GM21367 (cell line): ENCODE data around the gene DPP6.
"Not testable (repeated sequence)": the region's sequence is repeated elsewhere in the genome, so short reads cannot be mapped to it uniquely, and the experiment has no call there.

ENCODE experiments used
- ATAC-seq: cut with Tn5 transposase; IDR thresholded peaks from one replicate; pipeline ENCODE4 v1.9.1; 2021; ENCODE audit not compliant: unreplicated experiment

DPP6 gene

GRCh38 chr7:154146707-154147038 lies 94.5 kb downstream of the DPP6 start:
- not testable (repeated sequence) for ATAC-seq

GRCh38 chr7:154148791-154149516 lies 96.8 kb downstream of the DPP6 start:
- not testable (repeated sequence) for ATAC-seq

- ATAC-seq: not testable (repeated sequence)
These were observed 98.5 kb downstream of the DPP6 start for GRCh38 chr7:154150656-154151055.

GRCh38 chr7:154151306-154151705 lies 99.1 kb downstream of the DPP6 start:
- ATAC-seq: not testable (repeated sequence)

GRCh38 chr7:154155928-154156327 lies 103.7 kb downstream of the DPP6 start:
- ATAC-seq: not testable (repeated sequence)

GRCh38 chr7:154162921-154163320 lies 110.7 kb downstream of the DPP6 start:
- ATAC-seq: not testable (repeated sequence)

- not testable (repeated sequence) for ATAC-seq
These were observed 111.4 kb downstream of the DPP6 start for GRCh38 chr7:154163642-154164041.

- ATAC-seq: no peak
These were observed 114.9 kb downstream of the DPP6 start for GRCh38 chr7:154167051-154167450.

- no peak for ATAC-seq
These were observed 115.6 kb downstream of the DPP6 start for GRCh38 chr7:154167807-154168206.

GRCh38 chr7:154171422-154171821 lies 119.2 kb downstream of the DPP6 start:
- no peak for ATAC-seq

- ATAC-seq: no peak
These were observed 120.0 kb downstream of the DPP6 start for GRCh38 chr7:154172236-154172635.

GRCh38 chr7:154177584-154177983 lies 125.4 kb downstream of the DPP6 start:
- no peak for ATAC-seq

- ATAC-seq: no peak
These were observed 126.7 kb downstream of the DPP6 start for GRCh38 chr7:154178895-154179294.

GRCh38 chr7:154183482-154183881 lies 131.3 kb downstream of the DPP6 start:
- no peak for ATAC-seq

- no peak for ATAC-seq
These were observed 131.7 kb downstream of the DPP6 start for GRCh38 chr7:154183946-154184345.

GRCh38 chr7:154186811-154187210 lies 134.6 kb downstream of the DPP6 start:
- ATAC-seq: no peak

- no peak for ATAC-seq
These were observed 136.1 kb downstream of the DPP6 start for GRCh38 chr7:154188330-154188729.

GRCh38 chr7:154195266-154195665 lies 143.1 kb downstream of the DPP6 start:
- no peak for ATAC-seq

- ATAC-seq: no peak
These were observed 146.3 kb downstream of the DPP6 start for GRCh38 chr7:154198481-154198880.

GRCh38 chr7:154200241-154200640 lies 148.0 kb downstream of the DPP6 start:
- ATAC-seq: no peak

- ATAC-seq: no peak
These were observed 149.8 kb downstream of the DPP6 start for GRCh38 chr7:154202002-154202401.

GRCh38 chr7:154204046-154204445 lies 151.8 kb downstream of the DPP6 start:
- no peak for ATAC-seq

- no peak for ATAC-seq
These were observed 160.7 kb downstream of the DPP6 start for GRCh38 chr7:154212861-154213260.
